Common myeloid progenitor, CD34-positive (primary cell): ENCODE results near the gene WDFY4.

Source experiments
- CTCF ChIA-PET: fragments of 350-600 bp; sonication (Branson Sonifier 250); formaldehyde crosslinking; loops from one replicate; lab custom pipeline; 2021; ENCODE audit warnings: antibody characterized with exemption; lab: Charles Lee
- POLR2A ChIA-PET: fragments of 350-600 bp; sonication (Branson Sonifier 250); formaldehyde crosslinking; loops from one replicate; lab custom pipeline; 2021; ENCODE audit warnings: antibody characterized with exemption; lab: Charles Lee
- DNase-seq, 3 donors: peaks; one replicate each; pipeline versions ENCODE4 v3.0.0 to v3.0.0-alpha.2; 2013
- H3K27ac ChIP-seq, 2 experiments: 1 replicate in 1 of 2; 2 replicates in 1 of 2; pipeline ENCODE4 v1.7.0; 2013; ENCODE audit warnings: inconsistent platforms in 2 of 2, low read length in 2 of 2, mild to moderate bottlenecking in 2 of 2, low read depth in 1 of 2, moderate library complexity in 1 of 2; ENCODE audit not compliant: severe bottlenecking in 2 of 2, insufficient read depth in 1 of 2, poor library complexity in 1 of 2
- H3K27me3 ChIP-seq, 5 experiments: replicated peaks in 2 of 5; 1 replicate in 3 of 5; 2 replicates in 2 of 5; pipeline versions ENCODE4 v1.6.1 to v1.7.0; 2013; ENCODE audit warnings: low read length in 4 of 5, mild to moderate bottlenecking in 2 of 5, moderate library complexity in 2 of 5, inconsistent platforms in 1 of 5; ENCODE audit not compliant: insufficient read depth in 5 of 5, control insufficient read depth in 4 of 5
- H3K36me3 ChIP-seq, 4 experiments: 1 replicate in 2 of 4; 2 replicates in 2 of 4; pipeline versions ENCODE4 v1.6.1 to v1.7.0; 2013; ENCODE audit warnings: low read length in 3 of 4, control low read depth in 1 of 4, mild to moderate bottlenecking in 1 of 4; ENCODE audit not compliant: control insufficient read depth in 4 of 4, insufficient read depth in 4 of 4
- H3K4me1 ChIP-seq, 4 experiments: 1 replicate in 3 of 4; 2 replicates in 1 of 4; pipeline versions ENCODE4 v1.6.1 to v1.7.1; 2013; ENCODE audit warnings: low read length in 3 of 4, mild to moderate bottlenecking in 3 of 4, control low read depth in 1 of 4, inconsistent platforms in 1 of 4, moderate library complexity in 1 of 4; ENCODE audit not compliant: control insufficient read depth in 4 of 4, insufficient read depth in 4 of 4; ENCODE audit errors: control extremely low read depth in 1 of 4
- H3K4me3 ChIP-seq, 7 experiments: 1 replicate in 4 of 7; 2 replicates in 3 of 7; pipeline versions ENCODE4 v1.5.1 to v1.7.0; 2013; ENCODE audit warnings: mild to moderate bottlenecking in 7 of 7, low read length in 6 of 7, moderate library complexity in 6 of 7, inconsistent platforms in 2 of 7, low read depth in 2 of 7, control low read depth in 1 of 7; ENCODE audit not compliant: insufficient read depth in 4 of 7, control insufficient read depth in 1 of 7; ENCODE audit errors: extremely low read depth in 1 of 7
- H3K9me3 ChIP-seq, 5 experiments: 1 replicate in 4 of 5; 2 replicates in 1 of 5; pipeline versions ENCODE4 v1.6.1 to v1.7.1; 2013; ENCODE audit warnings: low read length in 4 of 5, mild to moderate bottlenecking in 2 of 5, inconsistent platforms in 1 of 5, low read depth in 1 of 5, moderate library complexity in 1 of 5; ENCODE audit not compliant: control insufficient read depth in 4 of 5, insufficient read depth in 2 of 5; ENCODE audit errors: control extremely low read depth in 1 of 5
- WGBS: methylation state at CpG from one replicate; pipeline ENCODE4 v1.1.5; 2013; ENCODE audit not compliant: insufficient coverage; 5-methylcytosine and 5-hydroxymethylcytosine counted together

WDFY4 gene

GRCh38 chr10:48845512-48845911 is 160.8 kb downstream of the WDFY4 start:
- ChIA-PET POLR2A (no interaction called here), CTCF (no interaction called here)
- no peak for DNase-seq
- Histone ChIP-seq H3K4me3 (no peak overlapping the region), H3K9me3 (no peaks in the 10 kb centered on the region), H3K27ac (no peak overlapping the region), H3K27me3 (no peaks in the 10 kb centered on the region), H3K4me1 (no peaks in the 10 kb centered on the region), H3K36me3 (peaks cover 9 to 69% (median 18%) of the 10 kb centered on the region in 4 experiments)
- WGBS, result no CpG with 5 or more reads among the region's 2 CpGs

DNA sequence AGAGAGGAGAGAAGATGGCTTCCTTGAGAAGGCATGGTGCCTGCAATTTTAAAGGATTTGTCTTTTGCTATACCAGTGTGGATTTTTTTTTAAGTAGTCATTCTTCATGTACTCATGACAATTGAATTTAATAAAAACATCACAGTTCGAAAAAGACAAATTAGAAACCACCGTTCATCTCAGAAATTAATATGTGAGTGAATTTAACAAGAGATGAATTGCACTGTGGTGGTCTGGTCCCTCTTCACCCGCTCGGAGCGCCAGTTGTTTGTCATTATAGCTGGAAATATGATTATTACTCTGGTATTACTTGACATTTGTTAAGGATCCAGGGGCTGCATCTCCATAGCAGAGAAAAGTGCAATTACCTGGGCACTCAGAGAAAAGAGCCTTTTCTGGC is 163.0 kb downstream of the WDFY4 start:
- 92% methylated on average over 4 of the region's 5 CpGs for WGBS
- ChIA-PET CTCF (no interaction called here), POLR2A (no interaction called here)
- H3K36me3 ChIP-seq, result peaks cover 5 to 75% (median 22%) of the 10 kb centered on the region in 4 experiments
- H3K27me3 ChIP-seq, result no peaks in the 10 kb centered on the region
- no peaks in the 10 kb centered on the region for H3K9me3 ChIP-seq
- H3K4me3 ChIP-seq, result no peak overlapping the region
- no peak for DNase-seq
- no peak overlapping the region for H3K27ac ChIP-seq
- no peaks in the 10 kb centered on the region for H3K4me1 ChIP-seq

GRCh38 chr10:48856855-48857254 is 172.2 kb downstream of the WDFY4 start:
- peaks cover 4 to 32% (median 20%) of the 10 kb centered on the region in 4 experiments for H3K36me3 ChIP-seq
- POLR2A ChIA-PET, result no interaction called here

DNA sequence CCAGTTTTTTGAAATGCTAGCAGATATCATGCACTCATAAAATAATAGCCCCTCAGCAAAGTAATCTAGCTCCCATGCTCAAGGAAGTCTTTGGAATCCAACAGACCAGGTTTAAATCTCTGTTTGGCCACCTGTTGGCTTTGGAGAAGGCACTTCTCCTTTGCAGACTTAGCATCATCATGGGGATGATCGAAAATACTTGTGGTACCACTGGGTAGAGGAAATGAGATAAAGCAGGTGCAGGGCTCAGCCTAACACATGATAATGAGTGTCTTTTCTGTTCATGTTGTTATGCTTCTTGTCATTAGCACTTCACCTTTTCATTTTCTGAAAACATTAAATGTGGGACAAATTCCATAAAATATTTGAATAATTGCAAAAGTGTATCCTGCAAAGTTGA is 187.6 kb downstream of the WDFY4 start:
- Histone ChIP-seq H3K4me3 (no peak overlapping the region), H3K4me1 (no peaks in the 10 kb centered on the region), H3K27ac (no peak overlapping the region), H3K36me3 (peaks cover 14 to 75% (median 26%) of the 10 kb centered on the region in 4 experiments), H3K27me3 (no peaks in the 10 kb centered on the region), H3K9me3 (no peaks in the 10 kb centered on the region)
- ChIA-PET CTCF (interaction anchor here (1.5 kb wide), 1 partner anchor 26 kb away, joined by 5 read pairs; no protein-coding TSS in a partner anchor), POLR2A (no interaction called here)
- no CpG with 5 or more reads among the region's 1 CpG for WGBS
- peak in 1 of 3 donors; percentile 0 for DNase-seq

More at GRCh38 chr10:48856855-48857254, 172.2 kb downstream of the WDFY4 start:
- H3K9me3 ChIP-seq, result peaks cover 0 to 8% (median 0%) of the 10 kb centered on the region in 5 experiments
- CTCF ChIA-PET, result no interaction called here
- no peaks in the 10 kb centered on the region for H3K27me3 ChIP-seq
- DNase-seq, result no peak
- H3K4me1 ChIP-seq, result no peaks in the 10 kb centered on the region
- H3K27ac ChIP-seq, result no peak overlapping the region
- no peak overlapping the region for H3K4me3 ChIP-seq

DNA sequence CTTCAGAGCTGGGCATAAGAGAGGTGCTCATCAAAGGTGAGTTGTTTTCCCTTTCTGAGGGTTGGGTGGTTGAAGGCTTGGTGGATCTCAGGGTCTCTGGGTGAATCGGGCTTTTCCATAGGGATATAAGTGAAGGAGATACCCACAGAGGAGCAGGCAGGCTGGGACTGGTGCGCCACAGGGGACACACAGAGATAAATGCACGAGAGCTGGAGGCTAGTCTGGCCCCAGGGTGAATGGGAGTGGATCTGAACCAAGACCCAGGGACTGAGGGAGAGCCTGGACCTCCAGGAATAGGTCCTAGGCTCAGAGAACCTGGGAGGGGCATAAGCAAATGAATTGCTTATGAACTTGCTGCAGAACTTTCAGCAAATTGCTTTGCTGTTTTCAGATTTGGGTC is 193.4 kb downstream of the WDFY4 start:
- no peaks in the 10 kb centered on the region for H3K27me3 ChIP-seq
- ChIA-PET POLR2A (no interaction called here), CTCF (no interaction called here)
- H3K27ac ChIP-seq, result no peak overlapping the region
- WGBS, result 91% methylated on average over 3 of the region's 3 CpGs
- H3K4me3 ChIP-seq, result no peak overlapping the region
- no peaks in the 10 kb centered on the region for H3K4me1 ChIP-seq
- H3K9me3 ChIP-seq, result no peaks in the 10 kb centered on the region
- no peak for DNase-seq
- H3K36me3 ChIP-seq, result peaks cover 13 to 81% (median 28%) of the 10 kb centered on the region in 4 experiments

GRCh38 chr10:48879451-48879850 is 194.8 kb downstream of the WDFY4 start:
- Histone ChIP-seq H3K4me1 (no peaks in the 10 kb centered on the region), H3K9me3 (no peaks in the 10 kb centered on the region), H3K27ac (no peak overlapping the region), H3K36me3 (peaks cover 13 to 82% (median 25%) of the 10 kb centered on the region in 4 experiments), H3K27me3 (no peaks in the 10 kb centered on the region), H3K4me3 (no peak overlapping the region)
- ChIA-PET CTCF (no interaction called here), POLR2A (no interaction called here)
- 98% methylated on average over 4 of the region's 5 CpGs for WGBS
- DNase-seq, result no peak

DNA sequence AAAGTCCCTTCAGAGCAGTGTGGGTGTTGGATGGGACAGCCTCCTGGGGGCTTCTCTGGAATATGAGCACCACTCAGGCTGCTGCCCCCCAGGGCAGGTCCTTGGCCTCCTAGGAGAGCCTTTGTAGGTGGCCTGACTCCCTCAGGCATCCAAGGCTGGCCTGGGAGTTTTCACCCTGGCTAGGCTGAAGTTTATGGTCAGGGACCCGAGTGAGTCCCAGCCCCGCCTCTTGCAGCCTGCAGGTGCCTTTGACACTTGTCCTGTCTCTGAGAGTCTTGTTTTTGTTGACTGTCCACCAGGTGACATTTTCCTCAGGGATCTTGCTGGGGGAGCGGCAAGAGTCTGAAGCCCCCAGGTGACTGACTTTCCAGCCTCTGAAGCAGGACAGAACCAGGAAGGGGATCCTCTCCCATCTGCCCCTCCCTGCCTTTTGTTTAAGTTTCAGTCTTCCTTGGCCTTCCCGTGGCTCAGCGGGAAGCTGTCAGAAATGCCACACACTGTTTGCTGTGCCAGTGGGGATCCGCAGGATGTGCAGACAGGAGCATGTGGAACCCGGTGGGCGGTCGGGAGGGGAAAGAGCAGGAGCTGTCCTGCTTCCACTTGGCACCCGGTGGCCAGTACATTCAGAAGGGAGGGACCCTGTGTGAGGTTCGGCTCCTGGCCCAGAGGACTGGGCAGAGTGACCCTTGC is 195.5 kb downstream of the WDFY4 start:
- H3K4me1 ChIP-seq, result no peaks in the 10 kb centered on the region
- H3K9me3 ChIP-seq, result no peaks in the 10 kb centered on the region
- H3K27me3 ChIP-seq, result no peaks in the 10 kb centered on the region
- CTCF ChIA-PET, result interaction anchor here (0.8 kb wide), 1 partner anchor 9 kb away, joined by 3 read pairs; no protein-coding TSS in a partner anchor
- no peak for DNase-seq
- H3K4me3 ChIP-seq, result no peak overlapping the region
- WGBS, result 88% methylated on average over 11 of the region's 11 CpGs
- POLR2A ChIA-PET, result no interaction called here
- peaks cover 13 to 80% (median 25%) of the 10 kb centered on the region in 4 experiments for H3K36me3 ChIP-seq
- H3K27ac ChIP-seq, result no peak overlapping the region
